ENCODE data around the gene CROT.

The CROT gene

GRCh38 chr7:87342231-87342630 lies 3.2 kb upstream of the CROT start:
- DNase-seq (ENCODE audit: low read depth in 3 of 3) = no peak

DNA sequence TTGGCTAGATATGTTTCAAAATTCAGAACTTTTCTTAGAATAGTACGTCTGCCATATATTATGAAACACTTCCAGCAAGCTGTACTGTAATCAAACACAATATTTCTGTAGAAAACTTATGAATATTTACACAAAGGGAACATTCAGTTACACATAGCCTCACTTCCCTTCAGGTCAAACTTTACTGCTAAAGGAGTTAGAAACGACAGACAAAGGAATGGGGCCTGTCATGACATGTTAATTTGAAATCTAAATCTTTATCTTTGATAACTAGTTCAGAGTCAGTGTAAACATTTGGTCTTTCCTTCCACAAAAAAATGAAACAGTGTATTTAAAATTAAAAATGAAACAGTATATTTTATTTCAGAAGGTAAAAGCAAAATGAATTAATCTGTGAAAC lies 1.0 kb upstream of the CROT start:
- no peak for DNase-seq (ENCODE audit: low read depth in 3 of 3)

DNA sequence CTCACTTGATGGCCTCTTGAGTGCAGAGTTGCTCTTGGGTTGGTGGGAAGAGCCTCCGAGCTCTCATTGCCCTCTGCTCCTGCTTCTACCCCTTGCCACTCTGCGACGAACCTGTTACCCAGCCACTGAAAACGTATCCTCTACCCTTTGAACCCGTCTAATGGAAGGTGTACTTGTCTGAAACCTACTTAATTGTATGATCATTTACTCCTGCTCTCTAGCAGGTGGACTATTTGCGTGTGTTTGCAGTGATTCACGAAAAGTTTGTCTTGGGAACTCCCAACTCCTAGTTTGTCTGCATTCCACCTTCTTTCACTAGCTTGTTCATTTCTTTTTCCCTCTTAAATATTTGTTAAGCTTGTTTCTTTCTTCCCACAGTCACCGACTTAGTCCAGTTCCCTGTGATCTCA lies 503 bp downstream of the CROT start:
- DNase-seq (ENCODE audit: low read depth in 3 of 3) = no peak

- DNase-seq (ENCODE audit: low read depth in 3 of 3) = no peak
These were observed 1.7 kb downstream of the CROT start for GRCh38 chr7:87347207-87347606.

DNA sequence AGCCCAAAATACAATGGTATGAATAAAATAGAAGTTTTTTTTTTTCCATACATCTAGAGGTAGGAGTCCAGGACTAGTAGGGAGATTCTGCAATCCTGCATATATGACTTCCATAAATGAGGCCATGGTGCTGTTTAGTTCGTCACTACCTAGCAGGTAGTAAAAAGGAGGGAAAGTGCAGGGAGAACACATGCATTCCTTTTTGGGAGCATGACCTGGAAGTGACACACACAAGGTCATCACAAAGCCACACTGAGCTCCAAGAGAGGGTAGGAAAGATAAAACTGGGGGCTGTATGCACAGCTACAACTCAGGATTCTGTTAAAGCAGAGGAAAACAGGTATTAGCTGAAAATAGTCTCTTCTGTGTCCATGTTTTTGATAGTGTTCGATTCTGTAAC lies 2.2 kb downstream of the CROT start:
- DNase-seq (ENCODE audit: low read depth in 3 of 3) = no peak

DNA sequence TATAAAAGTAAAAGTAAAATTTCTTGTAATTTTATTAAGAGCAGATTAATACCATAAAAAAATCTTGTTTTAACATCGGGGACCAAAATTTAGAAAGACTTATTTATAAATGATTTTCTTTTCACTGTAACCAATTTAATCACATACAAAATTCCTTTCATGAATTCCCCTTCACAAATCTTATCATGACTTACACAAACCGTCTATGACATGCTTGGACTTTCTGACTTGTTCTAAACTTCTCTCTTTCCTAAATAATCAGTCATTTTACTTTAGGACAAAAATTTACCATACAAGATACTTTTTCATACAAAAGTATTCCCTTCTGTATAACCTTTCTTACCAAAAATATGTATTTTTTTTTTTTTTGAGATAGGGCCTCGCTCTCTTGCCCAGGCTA lies 9.3 kb downstream of the CROT start:
- no peak for DNase-seq (ENCODE audit: low read depth in 3 of 3)

- no peak for DNase-seq (ENCODE audit: low read depth in 3 of 3)
These were observed 11.0 kb downstream of the CROT start for GRCh38 chr7:87356448-87356847.

DNA sequence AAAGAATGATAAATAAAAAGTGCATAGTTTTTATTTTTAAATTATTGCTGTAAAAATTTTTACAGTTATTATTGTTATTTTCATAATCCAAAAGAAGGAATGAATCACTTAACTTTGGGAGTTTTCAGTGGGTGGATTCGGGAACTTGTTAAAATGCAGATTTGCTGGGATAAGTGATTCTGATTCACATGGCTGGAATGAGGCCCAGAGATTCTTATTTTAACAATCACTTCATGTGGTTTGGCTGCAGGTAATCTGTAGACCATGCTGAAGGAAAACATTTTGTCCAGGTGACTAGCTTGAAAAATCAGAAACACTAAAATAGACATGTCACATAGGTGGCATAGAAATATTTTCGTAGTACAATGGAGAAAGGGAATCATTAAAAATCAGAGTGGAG lies 13.9 kb downstream of the CROT start:
- DNase-seq (ENCODE audit: low read depth in 3 of 3) = no peak

- no peak for DNase-seq (ENCODE audit: low read depth in 3 of 3)
These were observed 15.9 kb downstream of the CROT start for GRCh38 chr7:87361320-87361719.

- no peak for DNase-seq (ENCODE audit: low read depth in 3 of 3)
These were observed 17.9 kb downstream of the CROT start for GRCh38 chr7:87363342-87363741.

DNA sequence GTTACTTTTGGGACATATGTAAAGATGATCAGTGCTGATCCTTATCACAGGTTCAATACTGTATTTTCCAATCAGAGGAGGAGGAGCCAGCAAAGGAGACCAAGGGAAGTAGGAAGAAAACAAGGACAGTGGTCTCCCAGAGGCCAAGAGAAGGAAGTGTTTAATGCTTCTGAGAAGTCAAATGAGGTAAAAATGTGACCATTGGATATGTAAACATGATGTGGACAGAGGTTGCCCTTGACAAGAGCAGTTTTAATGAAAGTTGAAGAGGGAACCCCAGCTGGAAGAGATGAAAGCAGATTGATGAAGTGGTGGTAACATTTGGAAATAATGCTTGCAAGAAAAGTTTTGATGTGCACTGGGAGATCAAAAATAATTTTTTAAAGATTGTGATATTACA lies 18.8 kb downstream of the CROT start:
- no peak for DNase-seq (ENCODE audit: low read depth in 3 of 3)

- no peak for DNase-seq (ENCODE audit: low read depth in 3 of 3)
These were observed 23.8 kb downstream of the CROT start for GRCh38 chr7:87369216-87369615.

DNA sequence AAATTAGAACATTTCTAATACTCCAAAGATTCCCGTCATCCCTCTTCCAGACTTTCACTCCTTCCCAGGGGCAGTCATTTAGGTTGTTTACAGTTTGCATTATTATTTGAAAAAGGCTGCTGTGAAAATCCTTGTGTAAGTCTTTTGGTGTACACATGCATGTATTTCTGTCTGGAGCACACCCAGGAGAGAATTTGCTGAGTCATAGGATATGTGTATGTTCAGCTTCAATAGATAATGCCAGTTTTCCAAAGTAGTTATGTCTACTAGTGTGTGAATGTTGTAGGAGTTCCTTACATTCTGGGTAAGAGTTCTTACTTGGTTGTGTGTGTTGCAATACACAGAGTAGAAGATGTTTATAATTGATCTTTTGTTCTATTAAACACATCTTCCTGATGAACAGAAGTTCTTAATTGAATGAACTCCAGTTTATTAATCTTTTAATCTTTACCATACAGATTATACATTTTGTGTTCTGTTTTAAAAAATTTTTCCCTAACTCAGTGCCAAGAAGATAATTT lies 25.3 kb downstream of the CROT start:
- no peak for DNase-seq (ENCODE audit: low read depth in 3 of 3)

DNA sequence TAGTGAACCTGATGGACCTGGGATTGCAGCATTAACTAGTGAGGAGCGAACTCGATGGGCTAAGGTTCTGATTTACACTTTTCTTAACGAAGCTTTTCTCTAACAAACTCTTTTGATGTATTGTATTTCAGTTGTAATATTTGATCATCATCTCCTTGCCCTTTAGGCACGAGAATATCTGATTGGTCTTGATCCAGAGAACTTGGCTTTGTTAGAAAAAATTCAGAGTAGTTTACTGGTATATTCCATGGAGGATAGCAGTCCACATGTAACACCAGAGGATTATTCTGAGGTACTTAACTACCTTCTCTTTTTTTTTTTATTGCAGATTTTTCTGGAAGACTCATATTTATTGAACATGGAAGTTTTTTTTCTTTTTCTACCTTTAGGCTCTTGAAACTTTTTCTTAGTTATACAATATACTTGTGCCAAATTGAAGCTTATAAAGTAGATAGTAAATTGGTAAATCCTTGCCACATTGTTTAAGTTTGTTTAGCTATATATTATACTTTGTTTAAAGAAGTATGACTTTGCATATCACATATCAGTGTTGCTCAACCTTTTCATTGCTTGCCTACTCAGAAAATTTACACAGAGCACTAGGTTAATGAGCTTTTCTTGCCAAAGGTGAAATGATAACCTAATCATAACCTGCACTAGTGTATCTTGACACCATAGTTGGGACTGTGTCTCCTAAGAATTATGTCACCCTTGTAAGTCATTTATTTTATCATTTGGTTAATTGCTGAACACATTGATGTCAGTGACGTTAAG lies 30.4 kb downstream of the CROT start:
- DNase-seq (ENCODE audit: low read depth in 3 of 3) = no peak

DNA sequence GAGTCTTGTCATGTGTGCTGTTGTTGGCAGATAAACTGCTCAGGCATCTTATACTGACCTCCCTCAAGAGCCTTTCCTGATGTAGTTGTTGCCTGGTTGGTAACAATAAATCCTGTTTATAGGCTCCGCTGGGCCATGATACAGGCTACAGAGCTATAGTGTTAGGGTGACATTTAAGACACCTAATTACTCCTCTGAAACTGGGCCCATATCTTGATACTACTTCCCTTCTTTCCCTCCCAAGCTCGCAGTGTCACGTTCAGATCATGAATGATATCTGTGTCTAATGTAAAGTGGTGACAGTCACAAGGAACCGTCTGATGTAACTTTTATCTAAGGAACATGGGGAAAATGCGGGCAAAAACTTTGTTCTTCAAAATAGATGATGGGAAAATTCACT lies 35.4 kb downstream of the CROT start:
- DNase-seq (ENCODE audit: low read depth in 3 of 3) = no peak

GRCh38 chr7:87391020-87391701 lies 45.7 kb downstream of the CROT start:
- DNase-seq (ENCODE audit: low read depth in 3 of 3) = no peak

DNA sequence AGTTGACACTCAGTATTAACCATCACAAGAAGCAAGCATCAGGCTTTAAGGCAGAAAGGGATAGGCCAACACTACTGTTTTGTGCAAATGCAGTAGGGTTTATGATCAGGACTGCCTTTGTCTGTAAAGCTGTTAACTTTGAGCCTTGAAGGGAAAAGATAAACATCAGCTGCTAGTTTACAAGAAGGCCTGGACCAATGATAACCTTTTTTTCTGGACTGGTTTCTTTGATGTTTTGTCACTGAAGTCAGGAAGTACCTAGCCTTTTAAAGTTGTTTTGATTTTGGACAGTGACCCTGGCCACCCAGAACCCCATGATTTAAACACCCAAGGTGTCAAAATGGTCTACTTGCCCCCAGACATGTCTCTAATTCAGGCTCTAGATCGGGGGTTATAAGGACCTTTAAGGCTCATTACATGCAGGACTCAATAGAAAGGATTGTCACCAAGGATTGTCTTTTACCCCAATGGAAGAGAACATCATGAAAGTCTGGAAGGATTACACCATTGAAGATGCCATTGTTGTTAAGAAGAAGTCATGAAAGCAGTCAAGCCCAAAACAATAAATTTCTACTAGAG lies 50.1 kb downstream of the CROT start:
- DNase-seq (ENCODE audit: low read depth in 3 of 3) = no peak

DNA sequence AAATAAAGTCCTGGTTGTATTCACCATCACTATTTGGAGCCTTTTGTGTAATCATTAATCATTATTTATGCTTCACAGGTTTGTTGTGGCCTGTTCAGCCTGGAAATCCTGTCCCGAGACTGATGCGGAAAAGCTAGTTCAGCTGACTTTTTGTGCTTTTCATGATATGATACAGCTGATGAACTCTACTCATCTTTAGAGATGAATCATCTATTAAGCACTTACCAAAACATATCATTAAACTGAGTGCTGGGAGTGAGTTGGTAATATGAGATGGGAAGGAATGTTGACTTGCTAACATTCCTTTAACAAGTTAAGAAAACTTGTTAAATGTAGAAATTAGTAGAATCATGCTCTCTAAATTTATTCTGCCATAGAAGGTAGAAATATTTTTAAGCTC lies 53.0 kb downstream of the CROT start:
- DNase-seq (ENCODE audit: low read depth in 3 of 3) = no peak

DNA sequence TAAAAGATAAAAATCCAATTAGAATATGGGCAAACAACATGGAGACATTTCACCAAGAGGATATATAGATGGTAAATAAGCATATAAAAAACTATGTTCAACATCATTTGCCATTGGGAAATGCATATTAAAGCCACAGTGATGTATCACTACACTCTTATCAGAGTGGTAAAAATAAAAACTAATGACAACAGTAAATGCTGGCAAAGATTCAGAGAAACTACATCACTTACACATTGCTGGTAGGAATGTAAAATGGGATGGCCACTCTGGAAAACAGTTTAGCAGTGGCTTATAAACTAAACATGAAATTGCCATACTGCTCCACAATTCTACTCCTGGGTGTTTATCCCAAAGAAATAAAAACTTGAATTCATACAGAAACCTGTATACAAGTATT lies 59.2 kb downstream of the CROT start:
- DNase-seq (ENCODE audit: low read depth in 3 of 3) = no peak

GRCh38 chr7:87411186-87411585 lies 65.7 kb downstream of the CROT start:
- no peak for DNase-seq (ENCODE audit: low read depth in 3 of 3)

DNA sequence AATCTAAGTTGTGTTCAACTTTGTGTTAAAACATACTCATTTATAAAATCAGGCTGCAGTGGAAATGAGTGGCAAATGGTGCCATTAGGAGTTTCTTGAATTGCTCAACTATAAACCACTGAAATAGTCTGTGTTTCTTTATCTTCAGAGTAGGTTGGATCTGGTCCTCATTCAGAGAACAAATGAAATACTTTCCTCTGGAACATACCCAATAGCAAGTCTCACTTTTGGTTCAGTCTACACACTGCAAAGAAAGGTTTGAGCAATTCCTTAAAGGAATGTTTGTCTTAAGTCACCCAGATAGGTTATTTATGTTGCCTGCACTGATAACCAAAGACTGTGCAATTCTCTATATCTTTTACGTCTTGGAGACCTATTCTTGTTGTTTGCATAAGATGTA lies 67.6 kb downstream of the CROT start:
- no peak for DNase-seq (ENCODE audit: low read depth in 3 of 3)

DNA sequence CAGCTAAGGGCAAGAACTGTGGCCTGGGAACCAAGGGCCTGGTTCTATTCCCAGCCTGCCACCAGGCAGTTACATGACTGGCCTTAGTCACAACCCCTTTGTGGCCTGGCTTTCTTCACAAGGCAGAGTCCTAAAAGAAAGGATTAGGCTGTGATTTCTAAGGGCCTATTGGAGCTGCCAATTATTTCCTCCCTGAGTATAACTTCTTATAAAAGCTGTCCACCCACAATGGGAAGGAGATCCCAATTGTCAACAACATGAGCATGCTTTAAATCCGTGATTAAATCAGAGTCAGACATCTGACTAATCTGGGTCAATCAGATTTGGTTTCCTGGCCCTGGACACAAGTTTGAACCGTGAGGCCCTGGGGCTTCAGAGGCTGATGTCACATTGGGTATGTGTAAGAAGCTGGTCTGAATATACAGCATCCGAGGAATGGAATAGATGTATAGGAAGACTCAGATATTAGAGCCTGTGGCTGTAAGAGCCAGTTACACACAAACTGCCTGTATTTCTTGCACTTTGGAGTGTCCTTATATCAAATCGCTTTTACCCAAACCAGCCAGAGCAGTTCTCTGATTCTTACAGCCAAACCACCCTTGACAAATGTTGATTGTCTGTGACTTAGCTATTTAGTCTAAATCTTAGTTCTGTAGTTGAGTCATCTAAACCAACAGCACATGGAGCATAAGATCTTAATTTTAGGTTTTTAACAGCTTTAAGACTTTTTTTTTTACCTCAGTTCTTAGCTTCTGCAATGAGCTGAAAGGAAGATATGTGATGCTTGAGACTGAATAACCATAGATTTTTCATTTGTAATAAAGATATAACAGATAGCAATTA lies 68.7 kb downstream of the CROT start:
- DNase-seq (ENCODE audit: low read depth in 3 of 3) = no peak

All from stimulated activated CD4-positive, alpha-beta T cell treated with anti-CD3 and anti-CD28 coated beads, TNF-alpha, amount 100 ng/mL, for 24 hours (primary cell).